SK-N-SH treated with all-trans-retinoic acid at 6 μM for 48 hours (cell line): ENCODE data around the gene GRAMD4.

Source experiments
- ARNTL ChIP-seq: fragments of 450-650 bp; formaldehyde crosslinking; IDR thresholded peaks from 2 replicates; pipeline ENCODE4 v1.5.0; 2020; ENCODE audit warnings: low read depth, mild to moderate bottlenecking, moderate library complexity, borderline replicate concordance
- CSDC2 ChIP-seq: fragments of 250-450 bp; sonication (Bioruptor Pico); IDR thresholded peaks from 2 replicates; pipeline ENCODE4 v1.5.0; 2020; ENCODE audit warnings: mild to moderate bottlenecking, moderate library complexity
- OSR1 ChIP-seq: fragments of 250-450 bp; sonication (Bioruptor Pico); IDR thresholded peaks from 2 replicates; pipeline ENCODE4 v1.8.0; 2022; ENCODE audit warnings: moderate library complexity, mild to moderate bottlenecking, inconsistent platforms
- TF ChIP-seq, protein P1 (sequence below): fragments of 250-450 bp; sonication (Bioruptor Pico); IDR thresholded peaks from 2 replicates; pipeline ENCODE4 v1.8.0; 2020; ENCODE audit warnings: mild to moderate bottlenecking, moderate library complexity, borderline replicate concordance
- TF ChIP-seq, protein P2 (sequence below): fragments of 250-450 bp; sonication (Bioruptor Pico); IDR thresholded peaks from 2 replicates; pipeline ENCODE4 v1.5.1; 2020; ENCODE audit warnings: low read depth, mild to moderate bottlenecking, moderate library complexity

DNA sequence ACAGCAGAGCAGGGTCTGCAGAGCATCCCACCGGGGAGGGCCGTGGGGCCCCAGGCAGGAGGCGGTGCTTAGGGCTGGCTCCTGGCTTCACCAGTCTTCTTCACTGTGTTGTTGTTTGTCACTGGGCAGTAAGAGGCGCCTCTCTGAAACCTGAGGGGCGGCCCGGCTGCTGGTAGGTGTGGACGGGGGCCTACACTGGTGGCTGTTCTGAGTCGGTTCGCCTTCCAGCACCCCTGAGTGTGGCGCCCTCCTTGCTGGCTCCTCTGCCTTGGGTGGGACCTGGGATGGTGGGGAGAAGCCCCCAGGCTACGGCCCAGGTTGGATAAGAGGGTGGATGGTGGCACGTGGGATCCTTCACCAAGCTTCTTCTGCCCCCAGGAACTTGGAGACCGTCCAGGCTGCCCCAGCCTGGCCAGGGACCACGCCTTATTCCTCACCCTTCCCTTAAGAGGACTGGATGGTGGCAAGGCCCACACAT is 10.4 kb upstream of the GRAMD4 start:
- no peak for TF ChIP-seq ARNTL (CRISPR knock-in tag)
- TF ChIP-seq OSR1 (CRISPR knock-in tag) = no peak
- TF ChIP-seq, protein P1, sequence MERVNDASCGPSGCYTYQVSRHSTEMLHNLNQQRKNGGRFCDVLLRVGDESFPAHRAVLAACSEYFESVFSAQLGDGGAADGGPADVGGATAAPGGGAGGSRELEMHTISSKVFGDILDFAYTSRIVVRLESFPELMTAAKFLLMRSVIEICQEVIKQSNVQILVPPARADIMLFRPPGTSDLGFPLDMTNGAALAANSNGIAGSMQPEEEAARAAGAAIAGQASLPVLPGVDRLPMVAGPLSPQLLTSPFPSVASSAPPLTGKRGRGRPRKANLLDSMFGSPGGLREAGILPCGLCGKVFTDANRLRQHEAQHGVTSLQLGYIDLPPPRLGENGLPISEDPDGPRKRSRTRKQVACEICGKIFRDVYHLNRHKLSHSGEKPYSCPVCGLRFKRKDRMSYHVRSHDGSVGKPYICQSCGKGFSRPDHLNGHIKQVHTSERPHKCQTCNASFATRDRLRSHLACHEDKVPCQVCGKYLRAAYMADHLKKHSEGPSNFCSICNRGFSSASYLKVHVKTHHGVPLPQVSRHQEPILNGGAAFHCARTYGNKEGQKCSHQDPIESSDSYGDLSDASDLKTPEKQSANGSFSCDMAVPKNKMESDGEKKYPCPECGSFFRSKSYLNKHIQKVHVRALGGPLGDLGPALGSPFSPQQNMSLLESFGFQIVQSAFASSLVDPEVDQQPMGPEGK = no peak
- TF ChIP-seq, protein P2, sequence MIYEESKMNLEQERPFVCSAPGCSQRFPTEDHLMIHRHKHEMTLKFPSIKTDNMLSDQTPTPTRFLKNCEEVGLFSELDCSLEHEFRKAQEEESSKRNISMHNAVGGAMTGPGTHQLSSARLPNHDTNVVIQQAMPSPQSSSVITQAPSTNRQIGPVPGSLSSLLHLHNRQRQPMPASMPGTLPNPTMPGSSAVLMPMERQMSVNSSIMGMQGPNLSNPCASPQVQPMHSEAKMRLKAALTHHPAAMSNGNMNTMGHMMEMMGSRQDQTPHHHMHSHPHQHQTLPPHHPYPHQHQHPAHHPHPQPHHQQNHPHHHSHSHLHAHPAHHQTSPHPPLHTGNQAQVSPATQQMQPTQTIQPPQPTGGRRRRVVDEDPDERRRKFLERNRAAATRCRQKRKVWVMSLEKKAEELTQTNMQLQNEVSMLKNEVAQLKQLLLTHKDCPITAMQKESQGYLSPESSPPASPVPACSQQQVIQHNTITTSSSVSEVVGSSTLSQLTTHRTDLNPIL (CRISPR knock-in tag) = no peak
- TF ChIP-seq CSDC2 (CRISPR knock-in tag) = no peak
